NCI-H1105 (cell line): ENCODE data around the gene ZC3H8.
A peak's percentile ranks its signal among the peaks of the same experiment; 100 is the strongest.
"Not testable (repeated sequence)": the region's sequence is repeated elsewhere in the genome, so short reads cannot be mapped to it uniquely, and the experiment has no call there.

ENCODE experiments used
- DNase-seq: peaks from one replicate; lab custom pipeline; 2025; lab: John Stamatoyannopoulos, UW

ZC3H8 gene

GRCh38 chr2:112254466-112255240 is at the start of gene ZC3H8:
ZC3H8 (minus strand) TSS chr2:112255042; CDS start chr2:112254981, 61 bp downstream.
- peak; percentile 90 for DNase-seq

DNA sequence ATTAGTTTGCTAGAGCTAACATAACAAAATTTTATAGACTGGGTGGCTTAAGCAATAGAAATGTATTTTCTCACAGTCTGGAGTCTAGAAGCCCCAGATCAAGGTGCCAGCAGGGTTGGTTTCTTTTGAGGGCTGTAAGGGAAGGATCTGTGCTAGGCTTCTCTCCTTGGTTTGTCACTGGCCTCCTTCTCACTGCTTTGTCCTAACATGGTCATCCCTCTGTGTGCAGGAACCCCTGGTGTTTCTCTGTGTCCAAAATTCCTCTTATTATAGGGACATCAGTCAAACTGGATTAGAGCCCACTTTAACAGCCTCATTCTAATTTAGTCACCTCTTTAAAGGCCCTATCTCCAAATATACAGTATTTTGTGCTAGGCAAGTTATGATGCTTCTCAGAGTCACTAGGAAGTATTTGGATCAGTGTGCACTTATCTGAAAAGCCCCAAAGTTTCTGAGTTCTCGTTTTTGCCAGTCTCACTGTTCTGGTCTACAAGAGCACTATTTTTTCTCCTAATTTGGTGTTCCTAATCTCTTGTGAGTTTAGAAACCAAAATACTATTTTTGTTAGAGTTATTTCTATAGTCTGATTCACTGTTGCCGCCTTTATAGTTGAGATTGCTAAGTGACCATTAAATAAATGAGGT is 49.6 kb upstream of the ZC3H8 start:
- no peak for DNase-seq

- no peak for DNase-seq
Measured at GRCh38 chr2:112301973-112302372, 47.1 kb upstream of the ZC3H8 start.

DNA sequence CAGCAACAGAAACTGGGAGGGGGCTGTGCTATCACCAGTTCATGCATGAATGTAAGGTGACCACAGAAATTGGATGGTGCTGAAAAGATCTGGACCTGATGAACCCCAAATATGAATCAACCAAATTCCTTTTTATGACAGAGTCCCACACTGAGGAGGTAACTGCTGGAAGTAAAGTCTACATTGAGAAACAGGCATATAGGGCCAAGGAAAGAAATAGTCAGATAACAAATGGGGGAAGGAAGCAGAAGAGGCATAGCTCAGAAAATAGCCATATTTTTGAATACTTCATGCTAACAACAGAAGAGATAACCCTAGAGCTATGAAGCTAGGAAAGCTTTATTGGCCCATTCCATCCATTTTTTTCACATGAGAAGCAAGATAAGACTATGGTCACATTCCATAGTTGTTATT is 46.3 kb upstream of the ZC3H8 start:
- DNase-seq = no peak

DNA sequence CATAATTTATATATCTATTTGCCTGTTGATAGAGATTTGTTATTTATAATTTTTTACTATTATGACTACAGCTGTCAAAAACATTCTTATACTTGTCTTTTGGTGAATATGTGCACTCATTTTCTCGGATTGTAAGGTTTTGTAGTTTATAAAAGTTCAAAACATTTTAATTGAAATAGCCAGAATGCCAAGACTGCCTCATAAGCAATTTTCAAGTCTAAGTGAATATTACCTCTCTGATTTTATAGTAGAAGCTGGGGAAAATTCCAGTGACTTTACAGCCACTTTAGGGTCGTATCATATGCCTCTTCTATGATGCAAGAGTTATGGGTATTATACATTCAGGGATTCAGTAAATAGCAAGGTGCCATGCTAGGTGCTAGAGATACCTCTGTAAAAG is 41.6 kb upstream of the ZC3H8 start:
- no peak for DNase-seq

- no peak for DNase-seq
Measured at GRCh38 chr2:112295407-112296078, 40.7 kb upstream of the ZC3H8 start.

- no peak for DNase-seq
Measured at GRCh38 chr2:112293636-112294401, 39.0 kb upstream of the ZC3H8 start.

DNA sequence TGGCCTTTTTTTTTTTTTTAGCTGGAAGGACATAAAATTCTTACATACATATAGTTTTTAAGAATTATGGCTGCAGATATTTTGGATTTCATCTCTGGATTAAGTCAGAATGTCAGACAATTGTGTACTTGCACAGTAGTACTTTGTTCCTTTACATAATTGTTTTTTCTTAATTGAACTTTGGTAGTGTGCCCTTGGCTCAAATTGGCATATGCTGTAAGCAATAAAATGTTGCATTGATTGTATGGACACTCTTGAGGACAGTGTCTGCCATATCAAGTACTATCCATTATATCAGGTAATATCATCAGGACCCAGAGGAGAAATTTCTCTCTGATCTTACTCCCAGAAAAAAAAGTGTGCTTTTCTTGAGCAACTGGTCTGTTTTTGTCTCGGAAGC is 35.8 kb upstream of the ZC3H8 start:
- no peak for DNase-seq

DNA sequence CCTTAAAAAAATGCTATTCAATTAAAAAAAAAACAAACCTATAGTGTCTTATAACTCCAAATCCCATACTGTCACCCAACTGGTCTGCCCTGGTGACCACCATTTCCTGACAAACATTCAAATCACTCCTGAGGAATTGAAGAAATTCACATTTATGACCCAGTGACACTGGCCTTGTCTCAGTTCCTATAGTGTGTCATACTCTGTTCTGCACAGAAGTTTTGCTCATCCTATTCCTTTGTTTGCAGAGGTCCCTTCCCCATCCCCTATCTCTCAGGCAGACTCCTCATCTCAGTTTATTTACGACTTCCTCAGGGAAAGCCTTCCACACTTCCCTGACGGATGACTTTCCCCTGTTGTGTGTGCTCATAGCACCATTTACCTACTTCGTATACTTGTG is 35.2 kb upstream of the ZC3H8 start:
- DNase-seq = no peak

GRCh38 chr2:112283535-112283934 is 28.7 kb upstream of the ZC3H8 start:
- DNase-seq = not testable (repeated sequence)

DNA sequence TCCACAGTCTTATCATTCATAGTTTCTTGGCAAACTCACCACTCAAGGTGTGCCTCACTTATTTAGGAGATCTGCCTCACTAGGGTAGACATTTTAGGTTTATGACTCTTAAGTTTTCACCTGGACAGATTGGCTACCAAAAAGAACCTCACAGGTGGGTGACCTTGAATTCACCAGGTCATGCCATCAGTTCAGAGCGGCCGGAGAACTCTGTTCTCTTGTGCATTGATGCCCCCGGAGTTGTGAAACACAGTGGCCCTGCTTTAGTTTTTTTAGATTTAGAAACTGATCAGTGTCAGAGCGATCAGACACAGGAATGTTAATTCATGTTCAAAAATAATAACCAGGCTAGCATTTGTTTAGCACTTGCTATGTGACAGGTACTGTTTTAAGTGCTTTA is 27.2 kb upstream of the ZC3H8 start:
- not testable (repeated sequence) for DNase-seq

GRCh38 chr2:112277596-112278220 is 22.9 kb upstream of the ZC3H8 start:
- DNase-seq = no peak

DNA sequence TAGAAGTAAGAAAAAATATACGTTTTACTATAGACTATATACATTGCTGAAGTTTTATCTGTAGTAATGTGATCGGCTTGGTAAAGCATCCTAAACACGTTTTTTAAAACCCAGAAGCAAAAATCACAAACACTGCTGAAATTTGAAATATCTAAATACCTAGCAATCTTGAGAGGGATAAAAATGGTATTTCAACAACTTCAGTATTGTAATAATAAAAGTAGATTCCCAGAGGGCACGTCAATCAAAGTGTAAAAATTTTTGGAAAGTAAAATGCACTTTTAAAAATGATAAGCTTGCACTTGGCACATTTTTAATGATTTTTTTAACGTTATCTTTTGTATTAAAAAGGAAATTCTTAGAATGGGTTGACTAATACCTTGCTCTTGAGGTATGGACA is 22.1 kb upstream of the ZC3H8 start:
- no peak for DNase-seq

- peak; percentile 56 for DNase-seq
Measured at GRCh38 chr2:112275887-112276773, 21.3 kb upstream of the ZC3H8 start.

- DNase-seq = peak; percentile 88
Measured at GRCh38 chr2:112275311-112275886, 20.6 kb upstream of the ZC3H8 start, which contains the start of gene ZC3H6. ZC3H6 (plus strand) TSS chr2:112275597; CDS start chr2:112275995, 398 bp downstream.

- no peak for DNase-seq
Measured at GRCh38 chr2:112273349-112273748, 18.5 kb upstream of the ZC3H8 start.

- DNase-seq = no peak
Measured at GRCh38 chr2:112272669-112273068, 17.8 kb upstream of the ZC3H8 start.

- no peak for DNase-seq
Measured at GRCh38 chr2:112268547-112268946, 13.7 kb upstream of the ZC3H8 start.

- no peak for DNase-seq
Measured at GRCh38 chr2:112262876-112263275, 8.0 kb upstream of the ZC3H8 start.

GRCh38 chr2:112260295-112260625 is 5.4 kb upstream of the ZC3H8 start:
- no peak for DNase-seq
